ENCODE data around the gene WDR70. TPM values are rescaled to one million over a fixed set of nuclear protein-coding genes. Genes with fewer than 3 reads are reported as not detected.
"Not testable (repeated sequence)": the region's sequence is repeated elsewhere in the genome, so short reads cannot be mapped to it uniquely, and the experiment has no call there.

Gene WDR70
- total RNA-seq, 4 donors from 2014 or later: 18.9 to 106 (median 34.9) TPM

- TF ChIP-seq POLR2A (IDR thresholded peaks at IDR 0.05) (no peak), CTCF (IDR thresholded peaks at IDR 0.05) (no peak)
- H3K27me3 ChIP-seq: no peaks in the 10 kb centered on the region
- H3K36me3 ChIP-seq: no peaks in the 10 kb centered on the region
- no peaks in the 10 kb centered on the region for H3K4me1 ChIP-seq
- no peak overlapping the region for H3K4me3 ChIP-seq
- no peaks in the 10 kb centered on the region for H3K9me3 ChIP-seq
- no peak overlapping the region for H3K27ac ChIP-seq
- DNase-seq: no peak
These were observed 304.0 kb downstream of the WDR70 start for GRCh38 chr5:37683072-37683471.

- Histone ChIP-seq H3K36me3 (no peaks in the 10 kb centered on the region), H3K27me3 (no peaks in the 10 kb centered on the region), H3K4me1 (no peaks in the 10 kb centered on the region), H3K4me3 (no peak overlapping the region), H3K27ac (no peak overlapping the region), H3K9me3 (no peaks in the 10 kb centered on the region)
- no peak for DNase-seq
- TF ChIP-seq CTCF (IDR thresholded peaks at IDR 0.05) (no peak), POLR2A (IDR thresholded peaks at IDR 0.05) (no peak)
These were observed 306.1 kb downstream of the WDR70 start for GRCh38 chr5:37685211-37685610.

- no peaks in the 10 kb centered on the region for H3K36me3 ChIP-seq
- no peak overlapping the region for H3K4me3 ChIP-seq
- no peaks in the 10 kb centered on the region for H3K9me3 ChIP-seq
- DNase-seq: no peak
- H3K4me1 ChIP-seq: no peaks in the 10 kb centered on the region
- H3K27ac ChIP-seq: no peak overlapping the region
- no peak for TF ChIP-seq POLR2A (IDR thresholded peaks at IDR 0.05)
- TF ChIP-seq CTCF (IDR thresholded peaks at IDR 0.05): no peak
- H3K27me3 ChIP-seq: no peaks in the 10 kb centered on the region
These were observed 306.7 kb downstream of the WDR70 start for GRCh38 chr5:37685816-37686215.

GRCh38 chr5:37688925-37689324 is 309.8 kb downstream of the WDR70 start:
- not testable (repeated sequence) for DNase-seq, H3K27me3 ChIP-seq, H3K4me1 ChIP-seq, H3K36me3 ChIP-seq, H3K4me3 ChIP-seq, H3K9me3 ChIP-seq, H3K27ac ChIP-seq

GRCh38 chr5:37694333-37694732 is 315.2 kb downstream of the WDR70 start:
- not testable (repeated sequence) for H3K4me3 ChIP-seq, DNase-seq, H3K27ac ChIP-seq, H3K4me1 ChIP-seq, H3K36me3 ChIP-seq, H3K9me3 ChIP-seq, H3K27me3 ChIP-seq

GRCh38 chr5:37694867-37695266 is 315.7 kb downstream of the WDR70 start:
- H3K4me1 ChIP-seq: no peaks in the 10 kb centered on the region
- H3K27ac ChIP-seq: no peak overlapping the region
- H3K4me3 ChIP-seq: no peak overlapping the region
- TF ChIP-seq POLR2A (IDR thresholded peaks at IDR 0.05): no peak
- TF ChIP-seq CTCF (IDR thresholded peaks at IDR 0.05): no peak
- no peaks in the 10 kb centered on the region for H3K27me3 ChIP-seq
- H3K9me3 ChIP-seq: no peaks in the 10 kb centered on the region
- no peaks in the 10 kb centered on the region for H3K36me3 ChIP-seq
- DNase-seq: no peak

GRCh38 chr5:37695647-37696046 is 316.5 kb downstream of the WDR70 start:
- no peak for DNase-seq

More at GRCh38 chr5:37695647-37696046, 316.5 kb downstream of the WDR70 start:
- no peaks in the 10 kb centered on the region for H3K4me1 ChIP-seq
- H3K36me3 ChIP-seq: no peaks in the 10 kb centered on the region
- H3K9me3 ChIP-seq: no peaks in the 10 kb centered on the region
- no peak overlapping the region for H3K27ac ChIP-seq
- no peak overlapping the region for H3K4me3 ChIP-seq
- TF ChIP-seq POLR2A (IDR thresholded peaks at IDR 0.05): no peak
- TF ChIP-seq CTCF (IDR thresholded peaks at IDR 0.05): no peak
- no peaks in the 10 kb centered on the region for H3K27me3 ChIP-seq

Measured in Peyer's patch (tissue), 4 donors.